HL-60/S4 treated with retinoic acid at 250 ng/mL for 4 days and 3 days (cell line): ENCODE data around the gene PTPRG.
"Not testable (repeated sequence)": the region's sequence is repeated elsewhere in the genome, so short reads cannot be mapped to it uniquely, and the experiment has no call there.

Source experiments
- in situ Hi-C: fragments of 300-500 bp; cut with MboI; formaldehyde crosslinking; loops from 2 replicates; pipeline ENCODE4 v1.7.0; 2022; ENCODE audit warnings: low sequenced_read_pairs

PTPRG gene

GRCh38 chr3:61561374-61562041, at the start of gene PTPRG:
Gene PTPRG (plus strand): TSS chr3:61561571. CDS start chr3:61562288, 717 bp downstream.
- in situ Hi-C loops, result no loop called here

DNA sequence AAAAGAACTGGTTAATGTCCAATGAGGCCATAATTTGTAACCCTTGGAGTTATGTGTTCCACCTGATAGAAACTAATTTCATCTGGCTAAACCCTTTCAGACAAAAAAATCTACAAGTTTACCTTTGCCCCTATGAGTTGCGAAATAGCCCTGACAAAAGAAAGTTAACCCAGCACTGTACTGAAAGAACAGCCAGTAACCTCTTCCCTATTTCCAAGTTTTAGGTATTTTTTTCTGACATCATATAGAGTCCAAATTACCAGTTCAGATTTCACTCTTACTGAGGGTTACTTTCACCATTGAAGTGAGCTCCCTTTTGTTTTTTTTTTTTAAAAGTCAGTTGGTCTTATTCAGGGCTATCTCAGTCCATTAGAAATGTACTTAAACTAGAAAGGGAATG, 42.8 kb upstream of the PTPRG start:
- in situ Hi-C loops, result no loop called here

DNA sequence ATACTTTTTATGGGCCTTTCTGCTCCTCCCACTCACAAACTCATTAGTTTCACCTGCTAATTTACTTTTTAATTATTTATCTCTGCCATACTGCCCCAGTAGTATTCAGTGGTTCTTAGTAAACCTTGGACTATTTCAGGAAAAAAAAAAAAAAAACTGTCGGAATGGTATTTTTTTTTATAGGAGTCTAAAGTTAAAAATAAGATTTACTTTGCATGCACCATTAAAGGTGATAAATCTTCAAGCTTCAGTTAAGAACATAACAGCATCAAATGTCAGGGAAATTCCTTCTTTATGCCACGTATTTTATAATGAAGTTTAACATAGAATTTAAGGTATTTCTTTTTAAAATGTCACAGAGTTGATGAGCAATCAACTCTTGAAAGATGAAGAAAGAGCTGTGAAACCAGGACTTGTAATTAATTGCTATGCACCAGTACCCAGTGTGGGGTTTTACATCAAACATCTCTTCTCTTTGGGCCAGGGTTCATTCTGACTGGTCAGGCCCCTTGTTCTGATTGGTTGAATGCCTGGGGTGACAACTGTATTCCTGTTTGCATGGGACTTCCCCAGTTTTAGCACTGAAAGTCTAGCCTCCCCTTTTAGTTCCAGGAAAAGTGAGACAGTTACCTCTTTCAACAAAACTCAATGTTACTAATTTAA, 40.3 kb upstream of the PTPRG start:
- in situ Hi-C loops, result no loop called here

DNA sequence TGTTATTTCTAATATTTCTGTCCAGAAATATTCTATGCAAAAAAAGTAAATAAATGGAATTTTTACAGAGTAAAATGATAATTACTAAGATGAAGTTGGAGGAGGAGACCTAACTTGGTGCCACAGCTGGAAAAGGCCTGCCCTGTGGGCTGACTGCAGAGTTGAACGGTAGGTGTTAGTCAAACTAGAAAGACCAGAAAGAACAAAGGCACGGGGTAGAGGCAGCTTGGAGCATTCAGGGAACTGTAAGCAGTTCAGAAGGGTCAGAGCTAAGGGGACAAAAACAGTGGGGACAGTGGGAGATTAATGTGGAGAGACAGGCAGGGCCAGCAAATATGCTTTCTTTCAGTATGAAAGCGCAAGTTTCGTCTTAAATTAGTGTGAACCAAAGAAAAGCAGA, 39.3 kb upstream of the PTPRG start:
- in situ Hi-C loops, result no loop called here

DNA sequence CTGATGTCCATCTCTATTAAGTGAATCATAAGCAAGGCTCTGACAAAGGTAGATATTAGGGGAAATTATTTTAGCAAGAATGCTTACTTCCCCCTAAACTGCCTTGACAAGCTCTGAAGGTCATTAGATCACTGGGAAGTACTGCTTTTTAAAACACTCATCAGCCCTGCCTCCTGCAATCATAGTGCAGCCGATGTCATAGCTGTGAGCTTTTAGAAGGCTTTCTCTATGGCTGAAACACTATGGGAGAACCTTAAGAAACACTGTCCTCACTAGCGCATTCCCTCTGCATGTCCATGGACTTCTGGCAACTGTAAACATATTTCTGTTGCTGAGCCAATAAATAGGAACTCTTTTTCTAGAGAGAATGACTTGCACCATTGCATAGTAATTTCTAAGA, 38.7 kb upstream of the PTPRG start:
- in situ Hi-C loops, result no loop called here

- in situ Hi-C loops, result no loop called here
These were observed 36.4 kb upstream of the PTPRG start for GRCh38 chr3:61524933-61525332.

DNA sequence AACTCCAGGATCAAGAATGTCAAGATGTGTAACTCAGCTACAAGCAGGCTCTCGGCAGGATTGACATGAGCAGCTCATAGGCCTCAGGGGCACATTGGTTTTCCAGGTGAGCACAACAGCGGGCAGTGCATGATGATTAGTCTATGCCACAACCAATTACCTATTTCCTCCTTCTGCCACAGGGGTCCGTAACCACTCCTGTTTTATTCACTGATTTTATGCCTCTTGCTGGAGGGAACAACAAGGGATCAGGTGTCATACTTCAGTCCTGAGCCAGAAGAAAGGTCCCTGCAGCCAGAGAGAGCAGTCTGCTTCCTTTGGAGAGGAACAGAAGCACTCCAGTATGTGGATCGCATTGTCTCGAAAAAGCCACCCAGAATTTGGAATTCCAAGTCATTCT, 35.1 kb upstream of the PTPRG start:
- in situ Hi-C loops, result no loop called here

DNA sequence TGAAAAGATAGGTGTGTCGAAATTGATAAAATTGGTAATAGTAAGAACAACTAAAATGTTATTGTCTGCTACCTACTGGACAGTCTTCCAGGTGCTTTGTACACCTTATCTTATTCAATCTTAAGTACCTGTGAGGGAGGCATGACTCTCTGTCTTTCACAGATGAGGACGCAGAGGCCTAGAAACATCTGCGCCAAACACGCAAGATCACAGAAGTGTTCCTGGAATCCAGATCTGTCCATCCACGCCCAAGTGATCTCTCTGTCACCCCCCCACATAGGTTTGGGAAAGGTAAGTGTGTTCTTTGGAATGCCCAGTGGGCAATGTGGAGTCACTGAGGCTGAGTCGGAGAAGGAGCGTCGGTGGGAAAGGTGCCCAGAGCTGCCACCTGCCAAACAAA, 34.4 kb upstream of the PTPRG start:
- in situ Hi-C loops, result no loop called here

DNA sequence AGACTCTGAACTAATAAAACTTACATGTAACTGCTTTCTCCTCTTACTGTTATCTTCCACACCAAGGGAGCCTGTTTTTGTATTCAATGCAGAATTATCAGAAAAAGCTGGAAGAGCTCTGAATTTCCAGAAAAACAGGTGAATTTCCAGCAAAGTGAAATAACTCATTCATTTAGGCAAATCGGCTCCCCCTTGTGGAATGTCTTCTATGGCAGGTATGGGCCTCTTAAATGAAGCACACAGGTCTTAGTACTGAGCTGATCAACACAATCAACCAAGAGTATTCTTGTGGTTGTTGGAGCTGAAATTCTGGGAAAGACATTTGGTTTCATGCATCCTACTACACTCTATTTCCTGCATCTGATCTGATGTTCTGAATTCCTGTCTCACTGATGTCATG, 31.0 kb upstream of the PTPRG start:
- in situ Hi-C loops, result no loop called here

GRCh38 chr3:61531528-61531927, 29.8 kb upstream of the PTPRG start:
- in situ Hi-C loops, result no loop called here

DNA sequence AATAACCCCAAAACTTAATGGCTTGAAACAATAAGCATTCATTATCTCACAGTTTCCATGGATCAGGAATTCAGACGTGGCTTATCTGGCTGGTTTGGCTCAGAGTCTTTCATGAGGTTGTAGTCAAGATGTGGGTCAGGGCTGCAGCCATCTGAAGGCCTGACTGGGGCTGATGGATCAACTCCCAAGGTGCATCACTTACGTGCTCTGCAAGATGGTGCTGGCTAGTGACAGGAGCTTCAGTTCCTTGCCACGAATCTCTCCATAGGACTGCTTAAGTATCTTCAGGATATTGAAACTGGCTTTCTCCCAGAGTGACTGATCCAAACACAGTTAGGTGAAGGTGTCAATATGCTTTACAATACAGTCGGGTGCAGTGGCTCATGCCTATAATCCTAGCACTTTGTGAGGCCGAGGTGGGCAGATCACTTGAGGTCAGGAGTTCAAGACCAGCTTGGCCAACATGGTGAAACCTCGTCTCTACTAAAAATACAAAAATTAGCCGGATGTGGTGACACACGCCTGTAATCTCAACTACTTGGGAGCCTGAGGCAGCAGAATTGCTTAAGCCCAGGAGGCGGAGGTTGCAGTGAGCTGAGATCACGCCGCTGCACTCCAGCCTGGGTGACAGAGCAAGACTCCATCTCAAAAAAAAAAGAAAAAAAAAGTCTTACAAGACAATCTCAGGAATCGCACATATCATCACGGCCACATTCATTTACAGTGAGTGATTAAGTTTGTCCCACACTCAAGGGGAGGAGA, 28.5 kb upstream of the PTPRG start:
- in situ Hi-C loops, result no loop called here

GRCh38 chr3:61535826-61536225, 25.5 kb upstream of the PTPRG start:
- in situ Hi-C loops, result no loop called here

DNA sequence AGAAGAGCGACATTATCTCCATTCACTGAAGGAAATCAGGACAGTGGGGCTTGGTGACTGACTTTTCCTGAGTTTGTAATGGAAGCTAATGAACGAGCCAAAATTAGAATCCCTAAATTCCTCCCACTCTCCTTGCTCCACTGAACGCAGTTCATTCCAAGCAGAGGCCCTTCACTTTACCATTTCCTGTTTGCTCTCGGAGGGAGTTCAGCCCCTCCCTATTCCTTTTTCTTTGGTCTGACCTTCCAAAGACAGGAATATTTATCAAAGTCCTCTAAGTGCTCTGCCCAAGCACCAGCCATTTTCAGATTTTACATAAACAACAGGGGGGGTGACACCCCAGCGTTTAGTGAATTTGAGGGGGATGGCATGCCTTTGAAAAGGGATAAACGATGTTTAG, 24.0 kb upstream of the PTPRG start:
- in situ Hi-C loops, result no loop called here

DNA sequence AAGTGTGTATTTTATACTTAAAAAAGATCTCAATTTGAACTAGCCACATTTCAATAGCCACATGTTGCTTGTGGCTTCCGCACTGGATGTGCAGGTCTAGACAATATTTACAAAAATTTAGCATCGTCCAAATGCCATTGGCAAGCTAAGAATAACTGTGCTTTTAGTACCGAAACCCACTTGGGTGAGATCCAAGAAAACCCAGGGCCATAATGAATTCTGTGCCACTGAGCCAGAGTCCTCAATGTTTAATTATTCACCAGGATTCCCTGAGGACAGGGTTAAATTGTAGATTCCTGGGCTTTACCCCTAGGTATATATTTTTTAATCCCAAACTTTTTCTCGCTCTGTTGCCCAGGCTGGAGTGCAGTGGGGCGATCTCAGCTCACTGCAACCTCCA, 22.9 kb upstream of the PTPRG start:
- in situ Hi-C loops, result no loop called here

DNA sequence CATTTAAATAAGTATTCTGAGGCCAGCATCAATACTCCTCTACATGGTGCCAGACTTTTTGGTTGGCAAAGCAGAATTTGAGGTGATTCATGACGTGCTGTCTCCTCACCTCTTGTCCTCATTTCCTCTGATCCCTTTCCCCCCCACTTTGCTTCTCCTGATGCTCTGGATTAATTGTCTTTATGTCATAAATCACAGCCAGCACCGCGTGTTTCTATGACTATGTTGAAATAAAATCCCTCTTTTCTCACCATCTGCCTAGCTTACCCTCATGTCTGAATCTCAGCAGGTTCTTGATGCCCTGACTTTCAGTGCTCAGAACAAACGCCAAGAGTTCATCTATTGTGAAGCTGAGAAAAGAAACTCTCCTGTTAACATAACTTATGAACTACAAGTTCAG, 19.7 kb upstream of the PTPRG start:
- in situ Hi-C loops, result no loop called here

GRCh38 chr3:61545716-61546115, 15.7 kb upstream of the PTPRG start:
- in situ Hi-C loops, result no loop called here

DNA sequence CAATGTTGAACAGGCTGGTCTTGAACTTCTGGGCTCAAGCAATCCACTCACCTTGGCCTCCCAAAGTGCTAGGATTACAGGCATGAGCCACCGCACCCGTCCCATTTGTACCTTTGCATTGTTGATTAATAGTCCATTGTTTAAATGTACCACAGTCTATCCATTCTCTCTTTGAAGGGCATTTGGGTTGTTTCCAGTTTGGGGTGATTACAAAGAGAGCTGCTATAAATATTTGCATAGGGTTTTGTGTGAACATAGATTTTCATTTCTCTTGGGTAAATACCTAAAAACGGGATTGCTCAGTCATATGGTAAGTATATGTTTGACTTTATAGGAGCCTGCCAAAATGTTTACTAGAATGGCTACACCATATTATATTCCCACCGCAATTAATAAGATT, 13.7 kb upstream of the PTPRG start:
- in situ Hi-C loops, result no loop called here

DNA sequence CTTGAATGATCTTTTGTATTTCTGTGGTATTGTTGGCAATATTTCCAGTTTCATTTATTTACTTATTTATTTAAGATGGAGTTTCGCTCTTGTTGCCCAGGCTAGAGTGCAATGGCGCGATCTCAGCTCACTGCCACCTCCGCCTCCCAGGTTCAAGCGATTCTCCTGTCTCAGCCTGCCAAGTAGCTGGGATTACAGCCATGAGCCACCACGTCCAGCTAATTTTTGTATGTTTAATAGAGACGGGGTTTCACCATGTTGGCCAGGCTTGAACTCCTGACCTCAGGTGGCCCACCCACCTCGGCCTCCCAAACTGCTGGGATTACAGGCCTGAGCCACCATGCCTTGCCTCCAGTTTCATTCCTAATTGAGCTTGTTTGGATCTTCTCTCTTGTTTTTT, 8.7 kb upstream of the PTPRG start:
- in situ Hi-C loops, result not testable (repeated sequence)

- in situ Hi-C loops, result no loop called here
These were observed 2.1 kb upstream of the PTPRG start for GRCh38 chr3:61559136-61559731.

GRCh38 chr3:61560517-61561373, 626 bp upstream of the PTPRG start:
- in situ Hi-C loops, result no loop called here
